ENCODE data around the gene ST6GALNAC1. TPM values are rescaled to one million over a fixed set of nuclear protein-coding genes. Genes with fewer than 3 reads are reported as not detected.

The ST6GALNAC1 gene
- total RNA-seq, 4 donors from 2014 or later: 1.5 to 11.8 (median 3.2) TPM

GRCh38 chr17:76588182-76588581 lies 55.4 kb downstream of the ST6GALNAC1 start:
- peaks cover 3 to 5% of the 10 kb centered on the region in 2 donors for H3K27me3 ChIP-seq
- no peaks in the 10 kb centered on the region for H3K4me1 ChIP-seq
- DNase-seq: peak in 1 of 2 donors; percentile 28
- H3K9me3 ChIP-seq: no peaks in the 10 kb centered on the region
- no peak overlapping the region for H3K27ac ChIP-seq
- intact Hi-C loops (cut with DNase I; ENCODE audit: low total_unique reads): no loop called here
- no peaks in the 10 kb centered on the region for H3K36me3 ChIP-seq
- H3K4me3 ChIP-seq: no peak overlapping the region
- TF ChIP-seq CTCF (IDR thresholded peaks at IDR 0.05) (no peak), POLR2A (IDR thresholded peaks at IDR 0.05) (no peak)

DNA sequence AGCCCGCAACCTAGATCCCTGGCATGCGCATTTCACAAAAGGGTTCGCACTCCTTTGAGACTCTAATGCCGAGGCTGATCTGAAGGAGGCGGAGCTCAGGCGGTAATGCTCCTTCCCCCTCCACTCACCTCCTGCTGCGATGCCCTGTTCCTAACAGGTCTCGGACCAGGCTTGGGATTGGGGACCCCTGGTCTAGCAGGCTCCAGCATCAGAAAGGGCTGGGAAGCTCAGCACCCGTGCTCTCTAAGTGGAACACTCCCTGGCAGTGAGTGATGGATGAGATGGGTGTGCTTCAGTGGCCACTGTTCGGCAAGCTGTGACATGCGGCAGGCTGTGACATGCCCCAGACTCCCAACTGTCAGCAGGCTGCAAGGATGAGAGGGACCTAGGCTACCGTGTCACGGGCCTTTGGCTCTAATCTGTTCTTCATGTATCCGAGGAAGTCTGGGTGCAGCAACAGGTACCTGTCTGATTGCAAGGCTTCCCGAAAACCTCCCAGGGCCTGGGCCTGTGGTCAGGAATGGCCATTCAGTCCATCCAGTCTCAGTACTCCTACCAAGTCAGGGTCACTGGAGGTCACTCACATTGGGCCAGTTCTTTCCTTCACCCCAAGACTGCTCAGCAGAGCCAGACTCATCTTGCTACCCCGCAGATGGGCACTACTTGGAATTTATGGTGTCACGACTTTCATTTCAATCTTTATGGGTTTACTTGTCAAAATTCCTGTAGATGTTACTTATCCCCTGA lies 56.6 kb downstream of the ST6GALNAC1 start:
- no peaks in the 10 kb centered on the region for H3K4me1 ChIP-seq
- no peaks in the 10 kb centered on the region for H3K36me3 ChIP-seq
- H3K4me3 ChIP-seq: no peak overlapping the region
- no peaks in the 10 kb centered on the region for H3K9me3 ChIP-seq
- DNase-seq: no peak
- no peak for TF ChIP-seq POLR2A (IDR thresholded peaks at IDR 0.05)
- intact Hi-C loops (cut with DNase I; ENCODE audit: low total_unique reads): no loop called here
- H3K27ac ChIP-seq: no peak overlapping the region
- H3K27me3 ChIP-seq: peaks cover 3 to 5% of the 10 kb centered on the region in 2 donors

DNA sequence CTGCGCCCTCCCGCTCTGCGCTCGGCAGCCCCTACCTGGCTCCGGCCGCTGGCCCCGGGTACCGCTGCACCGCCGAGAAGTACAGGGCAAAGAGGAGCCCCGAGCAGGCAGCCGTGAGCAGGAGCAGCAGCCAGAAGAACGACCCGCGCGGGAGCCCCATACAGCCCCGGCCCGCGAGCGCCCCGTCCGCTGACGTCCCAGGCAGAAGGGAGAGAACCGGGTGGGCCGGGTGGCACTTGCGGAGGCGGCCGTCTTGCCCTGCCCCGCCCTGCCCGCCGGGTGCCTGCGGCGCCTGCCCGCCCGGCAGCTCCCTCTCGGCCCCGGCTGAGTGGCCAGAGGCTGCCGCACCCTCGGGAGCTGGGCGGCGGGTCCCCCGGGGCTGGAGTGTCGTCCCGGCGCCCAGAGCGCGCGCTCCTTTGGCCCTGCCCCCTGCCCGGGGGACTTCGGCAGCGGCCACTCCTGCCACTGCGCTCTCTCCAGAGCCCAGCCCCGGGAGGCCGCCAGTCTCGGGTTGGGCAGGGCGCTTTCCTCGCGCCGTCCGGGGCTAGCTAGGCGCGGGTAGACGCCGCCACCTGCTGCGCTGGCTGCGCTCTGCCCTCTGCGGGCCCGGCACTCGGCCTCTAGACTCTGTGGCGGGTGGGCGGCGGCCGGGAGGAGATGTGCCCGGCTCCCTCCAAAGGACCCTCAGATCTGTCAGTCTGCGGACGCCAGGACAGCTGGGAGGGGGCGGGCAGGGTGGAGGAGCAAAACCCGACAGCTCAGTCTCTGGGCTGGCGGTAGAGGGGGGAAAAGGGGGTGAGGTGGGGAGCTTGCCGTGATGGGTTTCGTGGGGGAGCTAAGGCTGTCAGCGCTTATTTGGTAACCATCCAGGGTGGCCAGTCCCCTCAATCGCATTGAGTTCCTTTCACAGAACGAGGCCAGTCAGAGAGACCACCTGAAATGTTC lies 57.6 kb downstream of the ST6GALNAC1 start, which contains the start of gene ST6GALNAC2:
ST6GALNAC2 (minus strand) TSS at position 212 of the 945 bp plus-strand sequence; CDS start at position 160, 52 bp downstream.
- peak; percentile 32 to 67 (median 48) for TF ChIP-seq CTCF (IDR thresholded peaks at IDR 0.05)
- TF ChIP-seq POLR2A (IDR thresholded peaks at IDR 0.05): peak in 1 of 2 donors; percentile 42
- DNase-seq: peak; percentile 36 to 42
- peaks cover 3 to 5% of the 10 kb centered on the region in 2 donors for H3K27me3 ChIP-seq
- H3K27ac ChIP-seq: peak within 1 kb of the TSS in 1 of 2 donors; percentile 16
- no peaks in the 10 kb centered on the region for H3K36me3 ChIP-seq
- H3K9me3 ChIP-seq: no peaks in the 10 kb centered on the region
- intact Hi-C loops (cut with DNase I; ENCODE audit: low total_unique reads): no loop called here
- H3K4me3 ChIP-seq: peak within 1 kb of the TSS; percentile 38 to 40
- no peaks in the 10 kb centered on the region for H3K4me1 ChIP-seq

DNA sequence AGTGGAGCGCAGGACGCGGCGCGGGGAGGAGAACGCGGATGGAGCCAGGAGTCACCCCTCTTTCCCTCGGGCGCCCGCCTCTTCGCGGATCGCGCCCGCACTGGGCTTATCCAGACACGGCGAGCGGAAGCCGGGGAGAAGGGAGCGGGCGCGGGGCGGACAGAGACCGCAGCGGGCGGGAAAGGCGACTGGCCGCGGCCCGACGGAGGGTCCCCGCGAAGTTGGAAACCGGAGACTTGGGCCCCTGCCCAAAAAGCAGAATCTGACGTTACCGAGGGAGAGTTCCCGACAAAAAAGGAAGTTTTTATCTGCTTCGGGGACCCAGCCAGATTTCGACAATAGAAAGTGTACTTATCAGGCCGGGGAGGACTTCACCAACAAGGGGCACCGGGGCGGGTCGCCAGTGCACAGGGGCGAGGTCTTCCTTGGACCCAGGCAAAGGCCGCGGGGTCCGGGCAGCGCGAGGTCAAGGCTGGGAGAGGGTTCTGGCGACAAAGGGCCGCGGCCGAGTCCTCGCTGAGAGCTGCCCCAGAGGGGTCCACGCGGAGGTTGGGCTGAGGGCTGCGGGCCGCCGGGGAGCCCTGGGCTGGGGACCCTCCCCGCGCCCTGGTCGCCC lies 58.4 kb downstream of the ST6GALNAC1 start:
- Histone ChIP-seq H3K4me1 (no peaks in the 10 kb centered on the region), H3K4me3 (peak overlapping the region; percentile 38 to 40), H3K27me3 (peaks cover 3 to 5% of the 10 kb centered on the region in 2 donors), H3K36me3 (no peaks in the 10 kb centered on the region), H3K9me3 (no peaks in the 10 kb centered on the region), H3K27ac (peak overlapping the region in 1 of 2 donors; percentile 16)
- no peak for DNase-seq
- intact Hi-C loops (cut with DNase I; ENCODE audit: low total_unique reads): no loop called here
- TF ChIP-seq CTCF (IDR thresholded peaks at IDR 0.05): no peak
- TF ChIP-seq POLR2A (IDR thresholded peaks at IDR 0.05): no peak

DNA sequence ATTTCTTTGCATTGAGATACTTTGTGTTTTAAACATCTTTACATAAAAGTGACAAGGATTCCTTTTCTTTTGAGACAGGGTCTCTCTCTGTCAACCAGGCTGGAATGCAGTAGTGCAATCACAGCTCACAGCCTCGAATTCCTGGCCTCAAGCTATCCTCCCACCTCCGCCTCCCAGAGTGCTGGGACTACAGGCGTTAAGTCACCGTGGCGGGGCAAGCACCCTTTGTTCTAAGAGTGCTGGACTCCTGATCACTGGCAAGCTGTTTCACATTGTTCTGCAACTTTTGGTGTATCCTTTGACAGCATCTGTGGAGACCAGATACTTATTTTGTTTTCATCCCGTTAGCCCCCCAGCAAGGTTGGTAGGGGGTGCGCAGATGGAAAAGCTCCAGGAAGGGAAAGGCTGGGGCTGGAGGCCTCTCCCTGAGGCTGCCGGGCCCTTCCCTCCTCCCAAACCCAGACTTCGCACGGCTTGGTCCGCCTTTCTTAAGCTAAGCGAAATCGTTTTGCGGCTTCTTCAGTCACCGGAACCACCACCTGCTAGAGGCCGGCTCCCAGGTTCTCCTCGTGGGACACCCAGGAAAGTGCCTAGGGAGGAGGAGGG lies 59.0 kb downstream of the ST6GALNAC1 start:
- Histone ChIP-seq H3K36me3 (no peaks in the 10 kb centered on the region), H3K27me3 (peaks cover 3 to 5% of the 10 kb centered on the region in 2 donors), H3K4me3 (peak overlapping the region; percentile 38 to 40), H3K4me1 (no peaks in the 10 kb centered on the region), H3K9me3 (no peaks in the 10 kb centered on the region), H3K27ac (peak overlapping the region in 1 of 2 donors; percentile 16)
- no peak for DNase-seq
- intact Hi-C loops (cut with DNase I; ENCODE audit: low total_unique reads): no loop called here
- TF ChIP-seq POLR2A (IDR thresholded peaks at IDR 0.05): no peak
- peak in 1 of 4 experiments; percentile 9 for TF ChIP-seq CTCF (IDR thresholded peaks at IDR 0.05)
